Measurements from ENCODE around the gene SGCA. TPM values are rescaled to one million over a fixed set of nuclear protein-coding genes. Genes with fewer than 3 reads are reported as not detected.

The SGCA gene
- total and polyA plus RNA-seq, 2 of the 13 experiments (the other 11 are each of a cell fraction or from before 2014, with no cell fraction given): not detected

GRCh38 chr17:50133028-50133768 is 32.6 kb upstream of the SGCA start (continued):
- TF ChIP-seq ZNF232 (CRISPR knock-in tag; IDR thresholded peaks at IDR 0.05; ENCODE audit: borderline replicate concordance) (no peak), HCFC1 (IDR thresholded peaks at IDR 0.05; ENCODE audit: low read depth, low read length) (no peak), CSRNP1 (CRISPR knock-in tag; IDR thresholded peaks at IDR 0.05) (no peak), TCF7L2 (IDR thresholded peaks at IDR 0.05; ENCODE audit: low read depth, low read length) (0 out of 2 replicates have a peak, but pooled peaks have one; percentile 42), PHF21A (CRISPR knock-in tag; IDR thresholded peaks at IDR 0.05) (peak; percentile 51; the same call in 1 of the 2 replicates), ARID5B (CRISPR knock-in tag; IDR thresholded peaks at IDR 0.05) (peak; percentile 51; the same call in 1 of the 2 replicates), ZNF773 (CRISPR knock-in tag; IDR thresholded peaks at IDR 0.05; ENCODE audit: borderline replicate concordance) (no peak), ATF6 (CRISPR knock-in tag; conservative IDR thresholded peaks at IDR 0.05) (no peak), ZNF33A (CRISPR knock-in tag; IDR thresholded peaks at IDR 0.05; ENCODE audit: borderline replicate concordance) (no peak), SAP130 (CRISPR knock-in tag; IDR thresholded peaks at IDR 0.05; ENCODE audit: low read depth) (peak; percentile 56), FOXK2 (IDR thresholded peaks at IDR 0.05) (no peak), IRF9 (CRISPR knock-in tag; IDR thresholded peaks at IDR 0.05; ENCODE audit: borderline replicate concordance) (no peak), ZNF350 (CRISPR knock-in tag; IDR thresholded peaks at IDR 0.05; ENCODE audit: borderline replicate concordance, low read depth) (no peak), BRF2 (CRISPR knock-in tag; IDR thresholded peaks at IDR 0.05) (no peak), MTERF4 (CRISPR knock-in tag; IDR thresholded peaks at IDR 0.05) (no peak), NPAS2 (CRISPR knock-in tag; IDR thresholded peaks at IDR 0.05; ENCODE audit: borderline replicate concordance) (no peak), GTF3A (CRISPR knock-in tag; conservative IDR thresholded peaks at IDR 0.05) (no peak)
